Hypothalamus (tissue), 51 donors: ENCODE measurements around the gene AMIGO2.
"Not testable (repeated sequence)": the region's sequence is repeated elsewhere in the genome, so short reads cannot be mapped to it uniquely, and the experiment has no call there.

Experiments
- DNase-seq, 51 donors: peaks; one replicate each; lab custom pipeline; 2025; lab: John Stamatoyannopoulos, UW

Gene AMIGO2

DNA sequence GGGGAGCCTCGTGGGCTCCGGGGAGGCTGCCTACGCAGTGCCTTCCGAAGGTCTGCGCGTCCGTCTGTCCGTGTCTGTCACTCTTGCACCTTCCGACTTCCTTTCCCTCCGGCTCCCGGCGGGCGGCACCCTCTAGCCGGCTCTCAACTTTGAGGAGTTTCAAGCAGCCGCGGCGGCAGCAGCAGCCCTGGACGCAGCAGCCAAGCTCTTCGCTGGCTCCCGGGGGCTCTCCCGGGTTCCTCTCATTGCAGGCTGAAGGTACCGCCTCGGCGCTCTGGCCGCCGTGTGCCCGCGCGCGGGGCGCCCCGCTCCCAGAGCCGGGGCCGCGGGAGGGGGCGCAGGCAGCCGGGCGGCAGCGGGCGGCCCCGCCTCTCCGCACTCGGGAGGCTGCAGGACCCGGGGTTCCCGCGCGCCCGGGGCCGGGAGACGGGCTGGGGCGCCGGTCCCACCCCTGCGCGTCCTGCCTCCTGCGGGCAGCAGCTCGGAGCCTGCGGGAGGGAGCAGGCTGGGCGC is at the start of gene AMIGO2, which contains the start of gene PCED1B:
TSS of gene AMIGO2 (minus strand) at position 492 of the 513 bp plus-strand sequence. CDS start 957 bp downstream, outside the sequence.
TSS of gene PCED1B (plus strand) at position 154 of the 513 bp plus-strand sequence. CDS start 155,443 bp downstream, outside the sequence.
- DNase-seq: peak in 39 of 51 donors; percentile 3 to 76 (median 38)

- no peak for DNase-seq
Observed at GRCh38 chr12:47126246-47126645, 46.5 kb upstream of the AMIGO2 start.

- DNase-seq: no peak
Observed at GRCh38 chr12:47124451-47124850, 44.7 kb upstream of the AMIGO2 start.

DNA sequence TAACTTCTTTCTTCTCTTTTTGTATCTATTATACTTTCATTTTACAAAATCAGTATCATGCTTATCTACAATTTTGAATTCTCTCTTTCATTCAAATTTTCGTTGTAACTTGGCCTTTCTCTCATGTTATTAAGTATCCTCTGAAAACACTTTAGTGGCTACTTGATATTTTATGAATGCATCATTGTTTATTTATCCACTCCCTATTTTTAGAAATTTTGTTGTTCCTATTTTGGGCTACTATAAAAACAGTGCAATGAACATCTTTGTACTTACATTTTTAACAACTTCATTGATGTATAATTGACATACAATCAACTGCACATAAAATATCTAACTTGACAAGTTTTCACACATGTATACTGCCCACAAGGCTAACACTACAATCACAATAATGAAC is 44.0 kb upstream of the AMIGO2 start:
- no peak for DNase-seq

DNA sequence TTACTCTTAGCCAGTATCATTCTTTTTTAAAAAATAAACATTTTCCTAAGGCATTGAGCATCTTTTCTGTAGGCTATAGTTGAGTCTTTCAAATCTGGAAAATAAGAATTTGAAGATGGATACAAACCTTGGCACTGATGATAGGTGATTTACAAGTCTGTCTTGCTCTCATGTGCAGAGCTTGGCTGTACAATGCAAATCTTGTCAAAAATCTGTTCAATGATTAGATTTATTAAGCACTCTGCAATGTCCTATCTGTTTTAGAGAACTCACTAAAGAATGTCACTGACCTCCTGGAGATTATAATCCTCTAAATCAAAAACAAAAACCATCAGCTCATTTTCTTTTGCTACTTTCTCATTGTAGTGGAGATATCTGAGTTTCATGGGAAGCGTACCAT is 42.8 kb upstream of the AMIGO2 start:
- DNase-seq: no peak

GRCh38 chr12:47121146-47121545 is 41.4 kb upstream of the AMIGO2 start:
- DNase-seq: no peak

DNA sequence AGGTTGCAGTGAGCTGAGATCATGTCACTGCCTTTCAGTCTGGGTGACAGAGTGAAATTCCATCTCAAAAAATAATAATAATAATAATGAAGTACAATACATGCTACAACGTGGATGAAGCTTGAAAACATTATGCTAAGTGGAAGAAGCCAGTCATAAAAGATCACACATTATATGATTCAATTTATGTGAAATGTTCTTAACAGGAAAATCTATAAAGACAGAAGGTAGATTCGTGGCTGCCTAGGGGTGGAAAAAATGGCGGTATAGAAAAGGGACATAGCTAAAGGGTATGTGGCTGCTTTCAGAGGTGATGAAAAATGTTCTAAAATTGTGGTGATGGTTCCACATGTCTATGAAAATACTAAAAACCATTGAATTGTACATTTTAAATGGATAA is 41.0 kb upstream of the AMIGO2 start:
- no peak for DNase-seq

DNA sequence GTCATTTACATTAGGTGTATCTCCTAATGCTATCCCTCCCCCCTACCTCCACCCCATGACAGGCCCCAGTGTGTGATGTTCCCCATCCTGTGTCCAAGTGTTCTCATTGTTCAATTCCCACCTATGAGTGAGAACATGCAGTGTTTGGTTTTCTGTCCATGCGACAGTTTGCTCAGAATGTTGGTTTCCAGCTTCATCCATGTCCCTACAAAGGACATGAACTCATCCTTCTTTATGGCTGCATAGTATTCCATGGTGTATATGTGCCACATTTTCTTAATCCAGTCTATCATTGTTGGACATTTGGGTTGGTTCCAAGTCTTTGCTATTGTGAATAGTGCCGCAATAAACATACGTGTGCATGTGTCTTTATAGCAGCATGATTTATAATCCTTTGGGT is 37.5 kb upstream of the AMIGO2 start:
- DNase-seq: not testable (repeated sequence)

DNA sequence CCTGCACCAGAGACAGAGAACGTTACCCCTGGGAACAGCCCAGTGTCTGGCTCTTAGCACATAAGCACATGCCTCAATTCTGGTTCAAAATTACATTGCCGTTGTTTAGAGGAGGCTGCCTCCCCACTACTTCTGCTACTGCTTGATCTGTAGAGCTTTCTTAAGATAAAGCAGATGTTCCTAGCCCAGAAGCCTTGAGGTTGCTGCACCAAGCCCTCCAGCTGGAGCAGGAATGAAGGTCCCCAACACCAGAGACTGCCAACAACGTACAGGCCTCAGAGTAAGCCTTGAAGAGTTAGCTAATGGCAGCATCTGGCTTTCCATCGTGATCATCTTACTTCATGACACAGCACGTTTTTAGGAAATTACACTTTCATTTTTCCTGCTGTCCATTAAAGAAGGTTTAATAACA is 34.7 kb upstream of the AMIGO2 start:
- DNase-seq: no peak

DNA sequence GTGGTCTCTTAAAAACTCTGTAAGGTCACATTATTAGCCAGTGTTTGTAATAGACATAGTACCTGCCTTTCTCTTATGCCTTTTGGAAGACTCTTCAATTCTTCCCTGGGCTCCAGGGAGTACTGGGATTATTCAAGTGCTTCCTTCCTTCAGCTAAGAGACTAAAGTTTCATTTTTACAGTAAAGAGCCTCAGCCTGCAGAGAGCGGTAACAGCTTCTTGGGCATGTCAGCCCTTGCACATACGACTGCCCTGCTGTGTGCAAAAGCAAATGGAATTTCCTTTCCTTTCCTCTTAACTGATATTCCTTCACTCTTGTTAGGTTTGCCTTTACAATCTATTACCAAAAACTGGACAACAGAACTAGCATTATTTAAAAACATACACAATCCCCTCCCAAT is 32.9 kb upstream of the AMIGO2 start:
- DNase-seq: no peak

- no peak for DNase-seq
Observed at GRCh38 chr12:47111854-47112253, 32.1 kb upstream of the AMIGO2 start.

DNA sequence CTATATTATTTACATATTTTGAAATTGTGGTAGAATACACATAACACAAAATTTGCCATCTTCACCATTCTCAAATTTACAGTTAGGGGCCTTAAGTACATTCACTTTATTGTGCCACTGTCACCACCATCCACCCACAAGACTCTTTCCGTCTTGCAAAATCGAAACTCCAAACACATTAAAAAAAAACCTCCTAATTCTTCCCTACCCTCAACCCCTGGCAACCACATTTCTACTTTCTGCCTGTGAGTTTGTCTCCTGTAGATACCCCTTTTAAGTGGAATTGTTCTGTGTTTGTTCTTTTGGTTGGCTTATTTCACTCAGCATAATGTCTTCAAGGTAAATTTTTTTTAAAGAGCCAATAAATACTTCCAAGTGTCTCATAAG is 31.6 kb upstream of the AMIGO2 start:
- DNase-seq: no peak

DNA sequence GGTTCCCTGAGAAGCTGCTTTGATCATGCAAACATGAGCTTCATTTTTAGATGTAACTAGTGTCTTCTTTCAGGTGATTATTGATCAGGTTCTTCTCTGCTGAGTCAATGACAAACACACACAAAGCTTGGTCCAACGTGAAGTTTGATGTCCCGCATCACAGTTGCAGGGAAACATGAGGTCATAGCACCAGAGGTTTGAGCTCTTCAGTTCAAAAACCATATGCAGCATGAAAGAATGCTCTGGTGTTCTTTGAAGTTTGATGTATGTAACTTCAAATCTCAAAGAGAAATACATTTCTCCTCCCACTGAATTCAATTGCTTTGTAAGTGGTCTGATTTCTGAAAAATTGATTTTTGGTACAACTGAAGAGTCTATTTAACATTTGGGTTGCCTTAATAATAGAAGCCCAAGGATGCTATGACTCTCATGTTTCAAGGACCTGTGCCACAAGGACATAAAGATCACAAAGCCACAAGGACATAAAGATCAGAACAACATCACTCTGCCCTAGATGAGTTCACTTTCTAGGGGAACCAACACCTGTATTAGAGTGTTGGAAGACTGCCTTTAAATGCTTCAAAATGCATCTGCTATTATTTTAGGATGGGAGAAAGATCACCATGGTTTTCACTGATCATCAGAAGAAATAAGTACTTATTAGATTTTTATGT is 31.1 kb upstream of the AMIGO2 start:
- DNase-seq: no peak

GRCh38 chr12:47110011-47110541 is 30.3 kb upstream of the AMIGO2 start:
- DNase-seq: no peak

DNA sequence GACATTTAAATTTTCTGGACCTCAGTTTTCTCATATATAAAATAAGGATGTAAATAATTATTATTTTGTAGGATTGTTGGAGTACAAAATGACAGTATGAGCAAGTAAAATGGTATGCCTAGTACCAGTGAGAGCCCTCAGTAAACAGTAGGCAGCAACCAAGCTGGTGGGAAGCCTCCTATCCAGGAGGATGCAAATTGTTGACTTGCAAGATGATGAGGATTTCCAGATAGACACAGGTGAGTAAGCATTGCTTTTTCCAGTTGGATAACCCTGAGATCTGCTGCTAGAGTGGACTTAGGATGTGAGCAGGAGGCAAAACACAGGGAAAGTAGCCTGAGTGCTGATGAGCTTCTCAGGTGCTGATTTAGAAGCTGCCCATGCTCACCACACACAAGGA is 28.2 kb upstream of the AMIGO2 start:
- no peak for DNase-seq

DNA sequence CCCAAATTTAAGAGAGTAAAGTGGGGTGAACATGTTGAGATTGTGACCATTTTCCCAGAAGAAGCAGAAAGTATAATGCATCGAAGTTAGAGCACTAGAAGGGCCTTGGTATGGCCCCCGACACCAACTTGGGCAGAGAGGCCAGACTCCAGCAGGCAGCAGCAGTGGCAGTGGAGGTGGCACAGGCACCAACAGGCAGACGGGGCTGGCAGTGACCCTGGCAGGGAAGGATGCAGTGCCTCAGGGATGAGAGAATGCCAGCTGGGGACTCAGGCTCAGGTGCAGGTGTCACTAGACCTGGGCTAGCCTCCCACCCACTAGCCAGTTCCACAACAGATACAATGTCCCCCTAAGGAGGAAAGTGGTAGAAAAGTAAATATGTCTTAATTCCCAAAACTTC is 27.7 kb upstream of the AMIGO2 start:
- DNase-seq: no peak

DNA sequence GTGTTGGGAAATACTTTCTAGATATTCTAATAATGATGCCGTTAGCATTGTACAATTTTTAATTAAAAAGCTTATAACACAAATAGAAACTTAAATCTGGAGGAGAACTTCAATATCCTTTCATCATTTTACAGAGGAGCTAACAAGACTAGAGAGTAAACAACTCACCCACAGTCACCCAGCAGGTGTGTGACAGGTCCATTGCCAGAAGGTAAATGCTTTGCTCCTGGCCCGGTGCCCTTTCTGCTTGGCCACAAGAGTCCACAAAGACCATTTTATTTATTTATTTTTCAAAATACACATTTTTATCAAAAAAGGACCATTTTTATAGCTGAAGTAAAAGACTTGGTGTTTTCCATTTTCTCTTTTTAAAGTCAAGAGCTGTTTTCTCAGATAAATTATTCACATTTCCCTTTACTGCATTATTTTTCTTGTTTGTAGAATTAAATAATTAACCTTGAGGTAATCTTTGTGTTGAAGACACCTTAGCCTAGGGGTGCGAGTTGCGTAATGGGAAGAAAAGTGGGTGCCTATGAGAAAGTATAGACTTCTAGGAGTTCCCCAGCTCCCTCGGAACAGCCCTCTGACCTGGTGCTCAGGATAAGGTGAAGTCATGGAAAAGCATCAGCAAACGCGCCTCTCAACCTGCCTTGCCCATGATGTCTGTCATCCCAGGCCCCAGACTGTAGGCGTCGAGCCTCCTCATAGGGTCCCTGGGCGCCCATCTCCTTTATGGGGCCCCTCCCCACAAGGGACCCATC is 26.3 kb upstream of the AMIGO2 start:
- DNase-seq: no peak

DNA sequence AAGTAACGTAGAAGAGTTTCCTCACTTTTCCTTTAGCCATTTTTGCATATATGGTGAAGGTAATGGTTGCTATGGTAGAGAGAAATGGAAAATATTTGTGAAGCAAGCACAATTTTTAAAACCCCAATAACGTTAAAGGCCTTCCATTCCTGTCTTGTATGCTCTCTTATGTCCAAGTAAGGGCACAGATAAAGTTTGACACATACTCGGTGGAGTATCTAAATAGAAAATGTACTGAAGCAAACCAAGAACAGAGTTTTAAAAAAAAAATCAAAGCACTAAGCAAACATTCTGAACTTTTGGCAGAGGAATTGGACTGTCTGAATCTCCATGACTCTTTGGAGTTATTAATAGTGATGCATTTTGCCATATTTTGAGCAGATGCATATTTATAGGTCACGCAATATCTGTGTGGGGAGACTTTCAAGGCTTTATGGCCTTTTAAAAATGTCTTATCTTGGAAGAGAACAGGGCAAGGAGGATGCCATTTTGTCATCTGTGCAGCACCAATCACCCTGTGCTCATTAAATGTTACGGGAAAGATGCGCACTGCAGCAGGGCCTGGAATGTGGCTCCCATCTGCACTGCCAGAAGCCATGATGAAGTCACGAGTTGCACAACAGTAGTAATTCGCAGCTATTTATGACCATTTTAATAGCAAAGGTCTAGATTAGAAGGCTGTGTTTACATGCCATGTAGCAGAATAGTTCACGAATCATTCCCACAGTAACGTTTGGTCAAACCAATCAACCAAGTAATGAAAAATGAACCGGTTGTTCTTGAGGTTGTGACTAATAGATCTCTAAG is 23.3 kb upstream of the AMIGO2 start:
- no peak for DNase-seq

- DNase-seq: no peak
Observed at GRCh38 chr12:47102406-47102805, 22.6 kb upstream of the AMIGO2 start.

GRCh38 chr12:47100160-47100559 is 20.4 kb upstream of the AMIGO2 start:
- no peak for DNase-seq

- DNase-seq: no peak
Observed at GRCh38 chr12:47099610-47100009, 19.9 kb upstream of the AMIGO2 start.
